ENCODE results near the gene AK1. TPM values are rescaled to one million over a fixed set of nuclear protein-coding genes. Genes with fewer than 3 reads are reported as not detected.

Gene AK1
- total RNA-seq, 2 donors from 2014 or later, result 22.2 to 123 TPM

DNA sequence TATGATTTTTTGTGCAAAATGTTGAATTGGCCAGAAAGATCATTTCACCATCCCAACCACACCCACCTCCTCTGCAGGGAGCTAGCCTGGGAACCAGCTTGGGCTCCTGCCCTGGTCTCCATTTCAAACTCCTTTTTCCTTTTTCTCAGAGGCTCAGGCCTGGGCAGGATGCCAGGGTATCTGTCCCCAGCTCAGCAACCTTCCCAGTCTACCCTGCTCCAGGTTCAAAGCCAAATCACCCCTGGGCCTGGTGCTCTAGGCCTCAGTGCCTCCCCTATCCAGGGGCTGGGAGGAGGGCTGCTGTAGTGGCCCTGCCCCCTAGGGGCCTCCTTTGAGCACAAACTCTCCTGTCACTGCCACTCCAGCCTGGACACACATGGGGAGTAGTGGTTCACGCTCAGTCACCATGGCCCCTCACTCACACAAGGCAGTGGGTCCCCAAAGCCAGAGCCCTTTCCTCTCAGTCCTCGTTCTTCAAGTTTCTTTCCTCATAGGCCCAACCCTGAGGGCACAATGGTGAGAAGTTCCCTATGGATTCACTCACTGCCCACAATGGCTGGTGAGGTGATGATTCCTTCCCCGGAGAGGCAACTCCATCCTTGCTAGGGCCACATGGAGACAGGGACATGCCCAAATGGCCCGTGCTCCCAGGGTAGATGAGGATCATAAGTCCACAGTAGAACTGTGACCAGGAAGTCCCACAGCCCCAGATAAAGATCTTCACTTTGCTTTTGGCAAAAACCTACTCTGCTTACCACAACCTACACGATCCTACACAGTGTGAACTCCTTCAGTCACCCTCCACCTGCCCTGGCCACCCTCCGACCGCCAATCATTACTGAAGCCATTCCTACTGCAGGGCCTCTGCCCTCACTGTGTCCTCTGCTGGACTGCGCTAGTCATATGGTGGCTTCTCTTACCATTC, 41.0 kb upstream of the AK1 start:
- no peak overlapping the region for H3K4me3 ChIP-seq
- H3K27ac ChIP-seq, result no peak overlapping the region
- WGBS, result 75% methylated on average over 8 of the region's 8 CpGs
- intact Hi-C loops (cut with DNase I), result loop anchor here (5.0 to 10.0 kb wide), 4 partner anchors 116 to 414 kb away; partner anchors contain the start of genes CDK9, FPGS and STXBP1
- no peaks in the 10 kb centered on the region for H3K27me3 ChIP-seq (replicated peaks; ENCODE audit: insufficient read depth)
- DNase-seq (ENCODE audit: low spot score), result no peak
- H3K4me1 ChIP-seq (replicated peaks), result no peaks in the 10 kb centered on the region
- no peaks in the 10 kb centered on the region for H3K9me3 ChIP-seq
- TF ChIP-seq POLR2A (IDR thresholded peaks at IDR 0.05) (no peak), POLR2AphosphoS5 (IDR thresholded peaks at IDR 0.05) (no peak)
- TF ChIP-seq, protein P1, sequence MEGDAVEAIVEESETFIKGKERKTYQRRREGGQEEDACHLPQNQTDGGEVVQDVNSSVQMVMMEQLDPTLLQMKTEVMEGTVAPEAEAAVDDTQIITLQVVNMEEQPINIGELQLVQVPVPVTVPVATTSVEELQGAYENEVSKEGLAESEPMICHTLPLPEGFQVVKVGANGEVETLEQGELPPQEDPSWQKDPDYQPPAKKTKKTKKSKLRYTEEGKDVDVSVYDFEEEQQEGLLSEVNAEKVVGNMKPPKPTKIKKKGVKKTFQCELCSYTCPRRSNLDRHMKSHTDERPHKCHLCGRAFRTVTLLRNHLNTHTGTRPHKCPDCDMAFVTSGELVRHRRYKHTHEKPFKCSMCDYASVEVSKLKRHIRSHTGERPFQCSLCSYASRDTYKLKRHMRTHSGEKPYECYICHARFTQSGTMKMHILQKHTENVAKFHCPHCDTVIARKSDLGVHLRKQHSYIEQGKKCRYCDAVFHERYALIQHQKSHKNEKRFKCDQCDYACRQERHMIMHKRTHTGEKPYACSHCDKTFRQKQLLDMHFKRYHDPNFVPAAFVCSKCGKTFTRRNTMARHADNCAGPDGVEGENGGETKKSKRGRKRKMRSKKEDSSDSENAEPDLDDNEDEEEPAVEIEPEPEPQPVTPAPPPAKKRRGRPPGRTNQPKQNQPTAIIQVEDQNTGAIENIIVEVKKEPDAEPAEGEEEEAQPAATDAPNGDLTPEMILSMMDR (IDR thresholded peaks at IDR 0.05), result no peak
- no peaks in the 10 kb centered on the region for H3K36me3 ChIP-seq

- TF ChIP-seq POLR2AphosphoS5 (IDR thresholded peaks at IDR 0.05), result no peak
- no peaks in the 10 kb centered on the region for H3K4me1 ChIP-seq (replicated peaks)
- no peaks in the 10 kb centered on the region for H3K27me3 ChIP-seq (replicated peaks; ENCODE audit: insufficient read depth)
Observed at GRCh38 chr9:127917603-127918002, 40.1 kb upstream of the AK1 start.

DNA sequence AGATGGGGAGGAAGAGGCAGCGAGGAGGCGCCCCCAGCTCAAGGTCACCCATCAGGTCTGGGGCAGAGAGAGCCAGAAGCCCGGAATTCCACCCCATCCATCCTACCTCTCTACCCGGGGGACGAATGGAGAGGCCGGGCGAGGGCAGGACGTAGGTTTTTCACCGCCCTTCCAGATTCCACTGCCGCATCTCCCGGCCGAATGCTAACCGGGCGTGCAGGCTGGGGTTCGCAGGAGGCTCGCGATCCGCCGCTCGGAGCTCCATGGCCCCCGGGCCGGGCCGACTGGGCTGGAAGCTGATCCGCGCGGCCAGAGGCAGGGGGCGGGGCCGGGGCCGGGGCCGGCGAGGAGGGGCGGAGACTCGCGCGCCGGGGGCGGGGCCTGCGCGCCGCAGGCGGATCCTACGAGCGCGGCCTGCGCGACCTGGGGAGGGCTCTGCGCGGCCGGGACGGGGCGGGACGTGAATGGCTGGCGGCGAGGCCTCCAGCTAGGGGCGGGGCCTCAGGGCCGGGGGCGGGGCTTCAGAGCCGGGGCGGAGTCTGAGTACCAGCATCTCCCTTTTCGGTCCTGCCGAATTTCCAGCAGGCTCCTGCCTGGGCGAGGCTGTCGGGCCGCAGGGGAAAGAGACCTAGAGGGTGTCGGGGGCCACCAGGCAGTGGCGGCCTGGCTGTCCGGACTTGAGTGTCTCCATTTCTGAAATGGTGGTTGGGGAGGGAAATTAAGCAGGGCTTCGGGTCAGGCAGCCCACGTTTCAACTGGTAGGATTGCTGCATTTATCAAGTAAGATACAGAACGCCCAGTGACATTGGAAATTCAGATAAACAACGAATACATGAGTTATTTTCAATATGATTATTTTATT, 39.5 kb upstream of the AK1 start, which contains the start of gene ST6GALNAC4:
TSS of gene ST6GALNAC4 (minus strand) at position 322 of the 862 bp plus-strand sequence. CDS start 622 bp downstream, outside the sequence.
- H3K36me3 ChIP-seq, result no peaks in the 10 kb centered on the region
- H3K4me3 ChIP-seq, result peak within 1 kb of the TSS; percentile 39 to 42
- H3K27me3 ChIP-seq (replicated peaks; ENCODE audit: insufficient read depth), result no peaks in the 10 kb centered on the region
- DNase-seq (ENCODE audit: low spot score), result peak; percentile 85
- H3K9me3 ChIP-seq, result no peaks in the 10 kb centered on the region
- intact Hi-C loops (cut with DNase I), result loop anchor here (5.0 to 10.0 kb wide), 4 partner anchors 115 to 412 kb away; partner anchors contain the start of genes CDK9, FPGS and STXBP1
- H3K4me1 ChIP-seq (replicated peaks), result no peaks in the 10 kb centered on the region
- peak within 1 kb of the TSS; percentile 58 to 66 for H3K27ac ChIP-seq
- WGBS, result 2% methylated on average over 71 of the region's 71 CpGs
- peak; percentile 74 for TF ChIP-seq POLR2A (IDR thresholded peaks at IDR 0.05)
- TF ChIP-seq POLR2AphosphoS5 (IDR thresholded peaks at IDR 0.05), result no peak

More at GRCh38 chr9:127917603-127918002, 40.1 kb upstream of the AK1 start:
- 66% methylated on average over 6 of the region's 6 CpGs for WGBS
- Histone ChIP-seq H3K36me3 (no peaks in the 10 kb centered on the region), H3K9me3 (no peaks in the 10 kb centered on the region), H3K4me3 (no peak overlapping the region), H3K27ac (peak overlapping the region; percentile 33 to 66)
- intact Hi-C loops (cut with DNase I), result loop anchor here (5.0 to 10.0 kb wide), 4 partner anchors 115 to 413 kb away; partner anchors contain the start of genes CDK9, FPGS and STXBP1
- DNase-seq (ENCODE audit: low spot score), result no peak

GRCh38 chr9:127915801-127916719, 38.6 kb upstream of the AK1 start:
- intact Hi-C loops (cut with DNase I), result loop anchor here (5.0 to 10.0 kb wide), 4 partner anchors 114 to 411 kb away; partner anchors contain the start of genes CDK9, FPGS and STXBP1
- Histone ChIP-seq H3K27ac (peak overlapping the region; percentile 58 to 61), H3K36me3 (no peaks in the 10 kb centered on the region), H3K4me3 (peak overlapping the region; percentile 39 to 42), H3K4me1 (replicated peaks) (no peaks in the 10 kb centered on the region), H3K27me3 (replicated peaks; ENCODE audit: insufficient read depth) (no peaks in the 10 kb centered on the region), H3K9me3 (no peaks in the 10 kb centered on the region)
- WGBS, result 25% methylated on average over 27 of the region's 27 CpGs
- DNase-seq (ENCODE audit: low spot score), result no peak
- no peak for TF ChIP-seq POLR2A (IDR thresholded peaks at IDR 0.05)
- TF ChIP-seq POLR2AphosphoS5 (IDR thresholded peaks at IDR 0.05), result no peak
- TF ChIP-seq, protein P1 (IDR thresholded peaks at IDR 0.05), result no peak

DNA sequence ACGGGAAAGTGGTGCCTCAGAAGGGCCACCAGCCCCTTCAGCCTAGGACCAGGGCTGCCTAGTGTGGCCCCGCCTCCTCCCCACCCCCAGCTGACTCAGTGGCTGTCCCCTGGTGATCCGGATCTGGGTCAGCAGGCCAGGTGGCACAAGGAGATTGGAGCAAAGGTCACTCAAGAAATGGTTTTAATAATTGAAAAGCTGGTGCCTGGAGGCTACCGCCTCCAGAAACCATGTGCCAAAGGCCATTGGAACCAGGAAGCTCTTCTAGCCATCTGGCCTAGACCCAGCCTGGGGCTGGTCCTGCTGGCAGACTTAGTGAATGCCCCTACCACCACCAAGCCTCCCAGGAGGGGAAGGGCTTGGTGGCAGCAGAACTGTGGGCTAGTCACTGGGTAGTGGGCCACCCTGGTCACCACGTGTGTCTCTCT, 37.9 kb upstream of the AK1 start:
- Histone ChIP-seq H3K36me3 (no peaks in the 10 kb centered on the region), H3K27ac (no peak overlapping the region), H3K27me3 (replicated peaks; ENCODE audit: insufficient read depth) (no peaks in the 10 kb centered on the region), H3K4me1 (replicated peaks) (no peaks in the 10 kb centered on the region), H3K9me3 (no peaks in the 10 kb centered on the region), H3K4me3 (no peak overlapping the region)
- intact Hi-C loops (cut with DNase I), result loop anchor here (5.0 to 10.0 kb wide), 4 partner anchors 113 to 411 kb away; partner anchors contain the start of genes CDK9, FPGS and STXBP1
- WGBS, result 81% methylated on average over 5 of the region's 5 CpGs
- no peak for TF ChIP-seq POLR2AphosphoS5 (IDR thresholded peaks at IDR 0.05)
- no peak for TF ChIP-seq POLR2A (IDR thresholded peaks at IDR 0.05)
- DNase-seq (ENCODE audit: low spot score), result no peak
